ENCODE measurements around the gene ADORA2B.
"Not testable (repeated sequence)": the region's sequence is repeated elsewhere in the genome, so short reads cannot be mapped to it uniquely, and the experiment has no call there.

The ADORA2B gene

GRCh38 chr17:15944759-15945526, at the start of gene ADORA2B:
ADORA2B (plus strand) TSS chr17:15945130; CDS start chr17:15945249, 119 bp downstream.
- DNase-seq (ENCODE audit: low read depth in 2 of 2) = peak in 1 of 2 donors; percentile 46

- DNase-seq (ENCODE audit: low read depth in 2 of 2) = no peak
These were observed 48.7 kb upstream of the ADORA2B start for GRCh38 chr17:15896277-15896676.

DNA sequence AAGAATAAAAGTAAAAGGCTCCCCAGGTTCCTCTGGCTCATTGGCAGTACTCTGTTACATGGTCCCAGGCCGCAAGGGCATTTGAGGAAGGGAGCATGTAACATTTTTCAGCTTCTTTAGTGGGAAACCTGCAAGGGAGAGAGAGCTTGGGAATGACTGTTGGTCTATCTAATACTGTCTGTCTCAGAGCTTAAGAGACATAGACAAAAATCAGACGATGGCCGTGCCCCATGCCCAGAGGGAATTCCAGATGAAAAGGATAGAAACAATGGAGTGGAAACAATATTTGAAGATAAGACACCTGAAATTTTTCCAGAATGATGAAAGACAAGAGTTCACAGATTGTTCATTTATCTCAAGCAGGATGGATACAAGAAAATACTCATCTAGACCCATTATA, 48.1 kb upstream of the ADORA2B start:
- no peak for DNase-seq (ENCODE audit: low read depth in 2 of 2)

DNA sequence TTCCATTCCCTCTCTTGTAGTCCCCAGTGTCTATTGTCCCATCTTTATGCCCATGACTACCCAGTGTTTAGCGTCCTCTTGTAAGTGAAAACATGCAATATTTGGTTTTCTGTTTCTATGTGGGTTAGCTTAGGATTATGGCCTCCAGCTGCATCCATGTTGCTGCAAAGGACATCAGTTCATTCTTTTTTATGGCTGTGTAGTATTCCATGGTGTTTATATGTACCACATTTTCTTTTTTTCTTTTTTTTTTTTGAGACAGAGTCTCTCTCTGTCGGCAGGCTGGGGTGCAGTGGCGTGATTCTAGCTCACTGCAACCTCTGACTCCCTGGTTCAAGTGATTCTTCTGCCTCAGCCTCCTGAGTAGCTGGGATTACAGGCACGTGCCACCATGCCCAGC, 45.3 kb upstream of the ADORA2B start:
- DNase-seq (ENCODE audit: low read depth in 2 of 2) = not testable (repeated sequence)

- DNase-seq (ENCODE audit: low read depth in 2 of 2) = no peak
These were observed 44.1 kb upstream of the ADORA2B start for GRCh38 chr17:15900871-15901270.

DNA sequence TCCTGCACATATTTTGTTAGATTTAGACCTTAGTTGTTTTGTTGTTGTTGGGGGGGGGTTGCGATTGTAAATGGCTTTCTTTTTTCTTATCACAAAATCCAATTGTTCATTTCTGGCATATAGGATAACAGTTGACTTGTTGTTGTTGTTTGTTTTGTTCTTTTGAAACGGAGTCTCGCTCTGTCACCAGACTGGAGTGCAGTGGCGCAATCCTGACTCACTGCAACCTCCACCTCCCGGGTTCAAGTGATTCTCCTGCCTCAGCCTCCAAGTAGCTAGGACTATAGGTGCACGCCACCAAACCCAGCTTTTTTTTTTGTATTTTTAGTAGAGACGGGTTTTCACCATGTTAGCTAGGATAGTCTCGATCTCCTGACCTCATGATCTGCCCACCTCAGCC, 39.7 kb upstream of the ADORA2B start:
- not testable (repeated sequence) for DNase-seq (ENCODE audit: low read depth in 2 of 2)

DNA sequence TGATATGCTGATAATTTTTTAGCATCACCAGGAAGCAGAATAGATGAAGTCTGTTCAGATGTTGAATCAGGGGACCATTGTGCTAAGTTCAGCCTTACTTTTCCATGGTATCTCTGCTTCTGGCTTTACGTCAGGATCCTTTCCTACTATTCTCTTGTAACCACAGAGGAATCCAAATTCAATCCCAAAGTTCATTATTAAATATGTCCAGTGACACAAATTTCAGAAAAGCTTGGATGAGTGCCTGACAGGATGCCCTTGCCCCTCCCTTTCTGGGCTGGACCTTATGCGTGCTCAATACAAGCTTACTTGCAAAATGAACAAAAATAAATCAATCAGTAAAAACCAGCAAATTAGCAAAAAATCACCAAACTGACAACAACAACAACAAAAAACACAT, 37.6 kb upstream of the ADORA2B start:
- no peak for DNase-seq (ENCODE audit: low read depth in 2 of 2)

- no peak for DNase-seq (ENCODE audit: low read depth in 2 of 2)
These were observed 36.6 kb upstream of the ADORA2B start for GRCh38 chr17:15908378-15908777.

DNA sequence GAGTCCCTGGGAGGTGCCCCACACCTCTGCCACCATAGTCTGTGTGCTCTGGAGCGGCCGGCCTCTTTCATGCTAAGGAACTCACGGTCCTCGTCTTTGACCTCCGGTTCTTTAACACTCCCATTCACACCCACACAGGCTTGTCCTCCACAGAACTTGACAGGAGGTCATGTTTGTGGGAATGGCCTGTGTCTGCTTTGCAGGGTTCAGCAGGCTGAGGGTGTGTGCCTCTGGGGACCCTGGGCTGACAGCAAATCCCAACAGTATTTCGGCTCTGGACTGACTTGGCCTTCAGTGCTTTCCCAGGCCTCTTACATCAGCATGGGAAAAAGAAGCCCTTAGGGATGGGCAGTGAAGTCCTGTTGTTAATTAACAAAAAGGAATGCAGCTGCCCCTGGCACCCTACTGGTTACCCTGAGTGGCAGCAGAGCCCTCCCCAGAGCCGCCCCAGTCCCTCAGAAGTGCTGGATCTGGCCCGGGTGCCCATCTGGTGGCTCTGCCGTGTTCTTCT, 35.4 kb upstream of the ADORA2B start:
- DNase-seq (ENCODE audit: low read depth in 2 of 2) = no peak

DNA sequence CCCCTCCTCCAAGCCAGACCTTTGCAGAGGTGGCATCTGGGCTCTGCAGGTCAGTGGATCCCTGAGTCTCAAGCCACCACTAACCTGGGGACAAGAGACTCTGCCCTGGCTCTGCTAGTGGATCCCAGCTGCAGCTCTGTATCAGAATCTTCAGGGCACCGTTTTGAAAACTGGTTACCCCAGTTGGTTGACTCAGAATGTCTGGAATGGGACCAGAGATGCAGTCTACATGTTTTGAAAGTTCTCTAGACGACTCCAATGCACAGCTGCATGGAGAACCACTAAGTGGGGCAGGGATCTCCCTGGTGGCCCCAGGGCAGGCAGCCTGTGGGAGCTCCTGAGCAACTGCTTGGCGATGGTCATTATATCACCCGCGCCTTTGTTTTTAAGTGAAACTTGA, 34.1 kb upstream of the ADORA2B start:
- no peak for DNase-seq (ENCODE audit: low read depth in 2 of 2)

- not testable (repeated sequence) for DNase-seq (ENCODE audit: low read depth in 2 of 2)
These were observed 33.2 kb upstream of the ADORA2B start for GRCh38 chr17:15911701-15912100.

DNA sequence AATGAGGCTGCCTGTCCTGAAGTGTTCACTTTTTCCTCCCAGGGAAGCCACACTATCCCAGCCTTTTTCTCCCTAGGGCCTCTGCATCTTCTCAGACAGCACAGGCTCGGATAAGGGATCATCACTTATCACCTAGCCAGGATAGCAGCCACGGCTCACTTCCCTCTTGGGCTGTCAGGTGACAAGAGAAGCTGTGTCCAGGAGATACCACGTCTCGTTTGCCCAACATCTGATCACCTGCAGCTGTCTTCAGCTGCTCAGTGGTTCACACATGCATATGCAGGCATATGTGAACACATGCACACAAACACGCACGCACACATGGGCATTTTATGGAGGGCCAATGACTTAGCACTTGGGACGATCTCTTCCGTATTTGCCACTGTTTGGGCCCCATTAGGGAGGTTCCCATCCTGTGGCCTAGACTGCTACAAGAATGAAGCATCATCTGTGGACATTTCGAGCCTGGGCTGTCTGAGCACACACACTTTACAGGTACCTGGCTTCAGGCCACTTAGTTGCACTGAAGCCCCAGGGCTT, 32.4 kb upstream of the ADORA2B start:
- DNase-seq (ENCODE audit: low read depth in 2 of 2) = no peak

DNA sequence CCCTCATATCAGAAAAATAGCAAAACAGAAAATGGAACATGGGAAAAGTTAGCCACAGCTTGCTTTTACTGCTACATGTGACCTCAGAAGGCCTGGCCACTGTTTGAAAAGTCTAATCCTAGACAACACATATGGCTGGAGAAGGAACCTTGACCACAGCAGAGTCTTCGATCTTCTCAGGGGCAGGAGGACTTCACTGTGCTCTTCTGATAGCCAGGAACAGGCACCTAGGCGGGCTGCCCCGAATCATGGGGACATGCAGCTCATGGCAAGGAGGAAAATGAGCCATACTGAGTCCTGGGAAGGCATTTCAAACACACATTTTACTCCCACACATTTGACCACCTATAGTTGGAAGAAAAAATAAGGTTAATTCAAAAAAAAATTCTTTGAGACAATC, 31.1 kb upstream of the ADORA2B start:
- DNase-seq (ENCODE audit: low read depth in 2 of 2) = no peak

DNA sequence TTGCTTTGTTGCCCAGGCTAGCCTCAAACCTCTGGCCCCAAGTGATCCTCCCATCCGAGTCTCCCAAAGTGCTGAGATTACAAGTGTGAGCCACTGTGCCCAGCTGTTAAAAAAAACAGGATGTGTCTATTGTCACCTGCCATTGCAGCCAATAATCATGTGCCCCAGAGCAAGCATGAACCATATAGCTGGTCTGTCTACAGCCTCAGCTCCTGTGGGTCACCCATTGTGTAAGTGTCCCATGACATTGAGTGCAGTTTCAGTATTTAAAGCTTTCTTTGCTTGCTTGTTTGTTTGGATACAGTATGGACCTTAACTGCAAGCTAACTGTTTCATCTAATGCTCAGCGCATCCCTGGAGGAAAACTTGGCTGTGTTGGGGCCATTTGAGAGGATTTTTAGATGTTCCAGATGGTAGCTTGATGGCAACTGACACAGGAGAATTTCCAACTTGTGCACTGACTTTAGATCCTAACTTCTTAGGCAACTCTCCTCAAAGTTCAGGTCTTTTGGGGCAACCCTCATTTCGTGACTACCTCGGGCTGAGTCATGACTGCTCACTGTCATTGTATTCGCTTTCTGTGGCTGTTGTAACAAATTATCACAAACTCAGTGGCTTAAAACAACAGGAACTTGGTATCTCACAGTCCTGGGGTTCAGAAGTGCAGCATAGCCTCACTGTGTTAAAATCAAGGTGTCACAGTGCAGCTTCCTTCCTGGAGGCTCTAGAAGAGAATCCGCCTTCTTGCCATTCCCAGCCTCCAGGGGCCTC, 30.3 kb upstream of the ADORA2B start:
- no peak for DNase-seq (ENCODE audit: low read depth in 2 of 2)

- DNase-seq (ENCODE audit: low read depth in 2 of 2) = no peak
These were observed 29.0 kb upstream of the ADORA2B start for GRCh38 chr17:15915961-15916360.

DNA sequence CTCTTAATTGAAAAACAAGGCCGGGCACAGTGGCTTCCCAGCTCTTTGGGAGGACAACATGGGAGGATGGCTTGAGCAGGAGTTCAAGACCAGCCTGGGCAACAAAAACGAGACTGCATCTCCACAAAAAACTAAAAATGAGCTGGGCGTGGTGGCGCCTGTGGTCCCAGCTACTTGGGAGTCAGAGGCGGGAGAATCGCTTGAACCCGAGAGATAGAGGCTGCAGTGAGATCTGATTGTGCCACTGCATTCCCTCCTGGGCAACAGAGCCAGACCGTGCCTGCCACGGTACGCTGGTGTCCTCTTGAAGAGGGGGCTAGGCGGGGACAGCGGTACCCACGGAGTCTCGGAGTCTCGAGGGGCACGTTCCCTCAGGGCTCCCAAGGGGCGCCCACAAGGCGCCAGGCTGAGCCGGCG, 27.9 kb upstream of the ADORA2B start:
- DNase-seq (ENCODE audit: low read depth in 2 of 2) = no peak

GRCh38 chr17:15917438-15918027, 27.4 kb upstream of the ADORA2B start:
- no peak for DNase-seq (ENCODE audit: low read depth in 2 of 2)

GRCh38 chr17:15918261-15918660, 26.7 kb upstream of the ADORA2B start:
- no peak for DNase-seq (ENCODE audit: low read depth in 2 of 2)

DNA sequence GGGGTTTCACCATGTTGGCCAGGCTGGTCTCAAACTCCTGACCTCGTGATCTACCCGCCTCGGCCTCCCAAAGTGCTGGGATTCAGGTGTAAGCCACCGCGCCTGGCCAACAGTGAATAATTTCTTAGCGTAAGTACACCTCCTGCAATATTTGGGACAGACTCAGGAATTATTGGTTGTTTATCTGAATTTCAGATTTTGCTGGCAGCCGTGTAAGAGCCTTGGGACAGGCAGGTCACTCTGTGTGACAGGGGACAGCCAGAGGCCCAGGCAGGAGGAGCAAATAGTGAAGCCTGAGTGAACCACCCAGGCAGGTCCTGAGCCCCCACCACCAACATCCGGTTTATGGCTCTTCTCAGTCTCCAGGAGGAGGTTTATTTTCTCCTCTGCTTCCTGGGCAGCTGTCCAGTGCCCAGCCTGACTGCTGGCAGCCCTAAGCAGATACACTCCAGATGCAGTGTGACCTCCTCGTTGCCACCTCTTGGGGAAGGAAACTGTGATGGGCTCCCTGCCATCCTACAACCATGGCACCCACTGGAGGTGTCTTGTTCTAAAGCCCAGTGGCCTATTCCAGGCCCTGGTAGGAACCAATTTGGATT, 26.2 kb upstream of the ADORA2B start:
- DNase-seq (ENCODE audit: low read depth in 2 of 2) = no peak

DNA sequence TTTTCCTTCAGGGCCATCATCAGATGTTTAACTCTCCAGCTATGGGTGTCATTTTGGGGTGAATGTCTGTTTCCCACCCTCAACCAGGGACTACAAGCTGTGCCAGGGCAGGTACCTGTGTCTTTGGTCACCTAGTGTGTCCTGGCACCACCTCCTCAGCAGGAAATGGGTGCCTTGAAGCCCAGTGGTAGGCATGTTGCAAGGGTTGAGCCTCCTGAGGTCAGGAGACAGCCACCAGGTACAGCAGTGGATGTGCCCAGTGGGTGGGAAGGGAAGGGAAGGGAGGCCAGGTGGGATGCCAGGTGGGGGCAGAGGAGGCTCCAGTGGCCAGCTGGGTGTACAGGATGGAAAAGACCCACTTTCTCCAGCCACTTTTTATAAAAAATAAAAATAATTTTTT, 25.5 kb upstream of the ADORA2B start:
- DNase-seq (ENCODE audit: low read depth in 2 of 2) = no peak

DNA sequence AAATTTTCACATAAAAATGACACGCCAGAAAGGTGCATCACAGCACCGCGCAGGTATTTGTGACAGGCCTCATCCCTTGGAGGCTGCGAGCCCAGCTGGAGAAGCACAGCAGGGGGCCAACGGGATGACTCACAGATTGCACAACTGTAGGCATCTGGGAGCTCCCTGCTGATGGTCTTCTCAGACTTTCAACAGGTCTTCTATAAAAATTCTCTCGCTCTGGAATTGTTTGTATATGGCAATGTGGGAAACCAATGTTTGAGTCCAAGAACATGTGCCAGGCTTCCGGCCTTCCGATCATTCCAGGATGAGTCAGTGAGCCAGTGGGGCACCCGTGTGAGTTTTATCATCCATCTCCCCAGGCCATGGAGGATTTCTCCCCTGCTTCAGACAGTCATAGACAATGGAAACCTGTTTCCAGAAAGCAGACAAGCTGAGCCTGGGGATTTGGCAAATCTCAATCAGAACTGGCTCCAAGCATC, 24.1 kb upstream of the ADORA2B start:
- DNase-seq (ENCODE audit: low read depth in 2 of 2) = no peak

- no peak for DNase-seq (ENCODE audit: low read depth in 2 of 2)
These were observed 23.3 kb upstream of the ADORA2B start for GRCh38 chr17:15921640-15922039.

Measured in stimulated activated CD8-positive, alpha-beta memory T cell treated with anti-CD3 and anti-CD28 coated beads, Interleukin-7, amount 100 ng/mL, for 4 hours (primary cell).